BJ (cell line): ENCODE data around the gene CCNQ. TPM values are rescaled to one million over a fixed set of nuclear protein-coding genes. Genes with fewer than 3 reads are reported as not detected.

ENCODE experiments used
- CTCF ChIA-PET: fragments of 350-600 bp; formaldehyde crosslinking; extraction: SDS; loops from one replicate; lab custom pipeline; 2021; ENCODE audit warnings: antibody characterized with exemption, inconsistent platforms; lab: Yijun Ruan, JAX
- POLR2A ChIA-PET: fragments of 300-600 bp; sonication (Branson Sonifier 250); formaldehyde crosslinking; extraction: SDS; loops from one replicate; lab custom pipeline; 2021; ENCODE audit warnings: antibody characterized with exemption; lab: Charles Lee
- DNase-seq: peaks from one replicate; pipeline ENCODE4 v3.0.0-alpha.2; 2011; ENCODE audit warnings: low read depth
- H3K27me3 ChIP-seq: 2 replicates; pipeline ENCODE4 v1.6.0; 2011; ENCODE audit warnings: low read length; ENCODE audit not compliant: control insufficient read depth, insufficient read depth
- H3K36me3 ChIP-seq: 2 replicates; pipeline ENCODE4 v1.5.1; 2011; ENCODE audit warnings: low read length; ENCODE audit not compliant: control insufficient read depth, insufficient read depth
- H3K4me3 ChIP-seq: 2 replicates; pipeline ENCODE4 v1.5.1; 2011; ENCODE audit warnings: low read depth, mild to moderate bottlenecking, control low read depth, low read length
- polyA plus RNA-seq: library from polyadenylated mRNA; depleted of rRNA; stranded (reverse); fragments of >200 nt; gene quantifications from 2 replicates; pipeline ENCODE4 v1.2.3, GENCODE V29; 2011
- TF ChIP-seq, protein P1 (sequence below): IDR thresholded peaks from 2 replicates; pipeline ENCODE4 v1.5.1; 2011; ENCODE audit warnings: low read depth, mild to moderate bottlenecking, control low read depth, inconsistent platforms, low read length, moderate library complexity; ENCODE audit not compliant: insufficient read depth

The CCNQ gene
- polyA plus RNA-seq, 1 experiment: 44.0 TPM

DNA sequence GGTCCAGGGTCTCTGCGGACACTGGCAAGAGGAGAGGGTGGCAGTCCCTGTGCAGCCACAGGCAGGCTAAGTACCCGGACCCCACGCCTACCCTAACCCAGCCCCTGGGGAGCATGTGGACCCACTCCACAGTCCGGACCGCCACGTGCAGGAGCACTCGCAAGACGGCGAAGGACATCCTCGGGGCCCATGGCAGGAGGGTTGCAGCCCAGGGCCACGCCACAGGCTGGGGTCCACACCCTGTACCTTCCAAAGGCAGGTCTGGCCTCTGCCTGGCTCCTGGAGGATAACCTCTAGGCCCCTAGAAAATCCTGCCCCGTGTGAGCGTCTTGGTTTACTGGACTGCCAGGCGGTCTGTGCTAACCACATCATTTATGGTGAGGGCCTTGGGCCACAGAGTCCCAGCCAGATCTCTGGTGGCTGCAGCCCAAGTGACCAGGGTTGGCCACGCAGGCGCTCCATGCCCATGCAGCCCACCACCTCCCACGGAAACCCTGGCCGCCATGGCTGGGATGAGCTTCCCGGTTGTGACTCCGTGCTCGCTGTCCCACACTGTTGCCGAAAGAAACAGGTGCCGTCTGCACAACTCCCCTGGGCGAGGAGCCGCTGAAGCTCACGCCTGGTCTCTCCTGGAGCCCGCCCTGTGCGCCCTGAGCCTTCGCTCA lies 10.0 kb downstream of the CCNQ start:
- POLR2A ChIA-PET: no interaction called here
- Histone ChIP-seq H3K36me3 (peaks cover 9% of the 10 kb centered on the region), H3K4me3 (no peak overlapping the region), H3K27me3 (no peaks in the 10 kb centered on the region)
- CTCF ChIA-PET: no interaction called here
- DNase-seq: no peak
- TF ChIP-seq, protein P1, sequence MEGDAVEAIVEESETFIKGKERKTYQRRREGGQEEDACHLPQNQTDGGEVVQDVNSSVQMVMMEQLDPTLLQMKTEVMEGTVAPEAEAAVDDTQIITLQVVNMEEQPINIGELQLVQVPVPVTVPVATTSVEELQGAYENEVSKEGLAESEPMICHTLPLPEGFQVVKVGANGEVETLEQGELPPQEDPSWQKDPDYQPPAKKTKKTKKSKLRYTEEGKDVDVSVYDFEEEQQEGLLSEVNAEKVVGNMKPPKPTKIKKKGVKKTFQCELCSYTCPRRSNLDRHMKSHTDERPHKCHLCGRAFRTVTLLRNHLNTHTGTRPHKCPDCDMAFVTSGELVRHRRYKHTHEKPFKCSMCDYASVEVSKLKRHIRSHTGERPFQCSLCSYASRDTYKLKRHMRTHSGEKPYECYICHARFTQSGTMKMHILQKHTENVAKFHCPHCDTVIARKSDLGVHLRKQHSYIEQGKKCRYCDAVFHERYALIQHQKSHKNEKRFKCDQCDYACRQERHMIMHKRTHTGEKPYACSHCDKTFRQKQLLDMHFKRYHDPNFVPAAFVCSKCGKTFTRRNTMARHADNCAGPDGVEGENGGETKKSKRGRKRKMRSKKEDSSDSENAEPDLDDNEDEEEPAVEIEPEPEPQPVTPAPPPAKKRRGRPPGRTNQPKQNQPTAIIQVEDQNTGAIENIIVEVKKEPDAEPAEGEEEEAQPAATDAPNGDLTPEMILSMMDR: no peak

DNA sequence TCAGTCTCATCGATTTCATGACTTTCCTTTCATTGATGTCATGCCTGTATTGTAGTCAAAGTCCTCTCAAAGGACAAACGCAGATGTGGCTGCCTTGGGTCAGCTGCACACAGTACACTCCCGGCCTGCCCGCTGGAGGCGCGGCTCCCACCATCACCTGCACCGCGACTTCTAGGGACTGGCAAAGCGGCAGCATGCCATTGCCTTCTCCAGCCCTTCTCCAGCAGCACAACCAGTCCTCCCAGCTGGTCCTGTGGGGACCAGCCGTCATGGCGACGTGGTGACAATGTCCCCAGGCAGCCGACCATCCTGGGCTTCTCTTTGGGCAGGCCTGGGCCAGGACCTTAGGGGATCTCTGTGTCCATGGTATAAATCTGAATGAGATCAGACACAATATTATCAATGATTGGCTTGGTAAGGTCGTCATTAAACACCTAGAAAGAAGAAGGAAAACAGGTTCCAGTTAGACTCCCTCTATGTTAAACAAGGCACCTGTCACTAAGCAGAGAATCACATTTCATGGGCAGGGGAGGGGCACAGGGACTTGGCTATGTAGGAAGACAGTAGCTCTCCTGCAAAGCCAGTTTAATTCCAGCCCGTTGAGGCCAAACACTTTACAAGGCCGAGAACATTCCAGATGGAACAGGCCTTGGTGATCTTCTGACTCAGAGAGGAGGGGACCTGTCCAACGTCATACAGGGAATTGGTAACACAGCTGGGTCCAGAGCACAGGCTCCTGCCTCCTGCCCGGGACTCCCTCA lies 10.7 kb downstream of the CCNQ start:
- ChIA-PET POLR2A (no interaction called here), CTCF (no interaction called here)
- Histone ChIP-seq H3K27me3 (no peaks in the 10 kb centered on the region), H3K36me3 (peaks cover 6% of the 10 kb centered on the region), H3K4me3 (no peak overlapping the region)
- TF ChIP-seq, protein P1: no peak
- no peak for DNase-seq

DNA sequence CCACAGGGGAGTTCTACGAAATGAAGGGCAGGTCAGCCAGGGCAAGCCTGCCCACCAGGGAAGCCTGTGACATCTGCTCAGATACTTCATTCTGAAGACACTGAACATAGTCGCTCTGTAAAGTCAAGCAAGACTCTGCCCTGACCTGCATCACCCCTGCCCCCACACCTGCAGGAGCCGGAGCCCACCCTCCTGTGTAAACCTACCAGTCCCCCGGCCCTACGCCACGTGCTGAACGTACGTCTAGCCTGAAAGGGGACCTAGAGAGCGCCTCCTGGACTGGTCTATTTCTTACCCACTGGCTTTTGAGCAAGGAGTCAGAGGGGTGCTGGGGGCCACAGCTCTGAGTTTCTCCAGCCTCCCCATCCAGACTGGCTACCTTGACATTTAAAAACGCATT lies 11.6 kb downstream of the CCNQ start:
- TF ChIP-seq, protein P1: no peak
- CTCF ChIA-PET: no interaction called here
- Histone ChIP-seq H3K4me3 (no peak overlapping the region), H3K36me3 (peaks cover 4% of the 10 kb centered on the region), H3K27me3 (no peaks in the 10 kb centered on the region)
- no peak for DNase-seq
- POLR2A ChIA-PET: no interaction called here

DNA sequence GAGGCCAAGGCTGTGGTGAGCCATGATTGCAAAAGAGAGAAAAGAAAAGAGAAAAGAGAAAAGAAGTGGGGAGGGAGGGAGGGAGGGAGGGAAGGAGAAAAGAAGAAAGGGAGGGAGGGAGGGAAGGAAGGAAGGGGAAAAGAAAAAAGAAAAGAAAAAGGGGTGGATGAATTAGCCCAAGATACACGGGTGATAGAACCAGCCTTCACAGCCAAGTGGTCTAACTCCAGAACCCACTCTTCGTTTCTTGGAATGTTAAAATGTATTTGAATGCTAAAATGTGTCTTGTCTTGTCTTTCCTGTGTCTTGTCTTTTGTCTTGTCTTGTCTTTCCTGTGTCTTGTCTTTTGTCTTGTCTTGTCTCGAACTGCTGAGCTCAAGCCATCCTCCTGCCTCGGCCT lies 13.1 kb downstream of the CCNQ start:
- DNase-seq: no peak
- ChIA-PET POLR2A (no interaction called here), CTCF (interaction anchor here (0.6 kb wide), 1 partner anchor 742 kb away, joined by 3 read pairs; no protein-coding TSS in a partner anchor)
- Histone ChIP-seq H3K4me3 (no peak overlapping the region), H3K36me3 (peaks cover 3% of the 10 kb centered on the region), H3K27me3 (no peaks in the 10 kb centered on the region)
- TF ChIP-seq, protein P1: no peak

DNA sequence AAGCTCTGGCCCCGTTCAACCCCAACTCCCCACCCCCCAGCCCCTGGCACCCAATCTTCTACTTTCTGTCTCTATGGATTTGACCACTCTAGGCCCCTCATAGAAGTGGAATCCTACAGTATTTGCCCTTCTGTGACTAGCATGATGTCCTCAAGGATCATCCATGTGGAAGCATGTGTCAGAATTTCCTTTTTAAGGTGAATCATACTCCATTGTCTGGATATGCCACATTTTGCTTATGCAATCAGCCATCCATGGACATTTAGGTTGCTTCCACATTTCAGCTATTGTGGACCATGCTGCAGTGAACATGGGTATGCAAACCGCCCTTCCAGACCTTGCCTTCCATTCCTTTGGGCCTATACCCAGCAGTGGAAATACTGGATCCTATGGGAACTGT lies 15.5 kb downstream of the CCNQ start:
- Histone ChIP-seq H3K27me3 (no peaks in the 10 kb centered on the region), H3K36me3 (no peaks in the 10 kb centered on the region), H3K4me3 (no peak overlapping the region)
- ChIA-PET CTCF (no interaction called here), POLR2A (no interaction called here)
- TF ChIP-seq, protein P1: no peak
- no peak for DNase-seq
